Lower leg skin (tissue), 4 donors: ENCODE results near the gene LIPC. TPM values are rescaled to one million over a fixed set of nuclear protein-coding genes. Genes with fewer than 3 reads are reported as not detected.

ENCODE experiments used
- DNase-seq, 2 donors: peaks; one replicate each; pipeline ENCODE4 v3.0.0-alpha.2; 2019; ENCODE audit warnings: low spot score in 2 of 2
- H3K4me3 ChIP-seq: fragments of 200-600 bp; sonication (generic); 2 replicates; pipeline ENCODE4 v1.5.1; 2017; ENCODE audit warnings: mild to moderate bottlenecking, low read depth; ENCODE audit not compliant: poor library complexity, severe bottlenecking
- CTCF ChIP-seq, 3 donors: fragments of 450-650 bp; IDR thresholded peaks; one replicate each; pipeline ENCODE4 v1.5.1; 2016; ENCODE audit warnings: antibody characterized with exemption in 3 of 3, mild to moderate bottlenecking in 3 of 3, moderate library complexity in 2 of 3
- POLR2A ChIP-seq, 2 donors: fragments of 450-650 bp; IDR thresholded peaks; one replicate each; pipeline ENCODE4 v1.6.1; 2016 to 2017; ENCODE audit warnings: antibody characterized with exemption in 2 of 2, mild to moderate bottlenecking in 1 of 2, moderate library complexity in 1 of 2
- WGBS, 2 donors: methylation state at CpG; one replicate each; pipeline ENCODE4 v1.1.5; 2018; 5-methylcytosine and 5-hydroxymethylcytosine counted together
- intact Hi-C: fragments of 100-400 bp; cut with DNase I; formaldehyde crosslinking; loops from one replicate; pipeline ENCODE4 v1.15.0; 2023; ENCODE audit warnings: low total_unique reads
- total RNA-seq, 4 donors: library from RNA; depleted of rRNA; stranded (reverse); fragments of >200 nt; gene quantifications; one replicate each; pipeline ENCODE4 v1.1.0, GENCODE V29; 2016

Gene LIPC
- total RNA-seq, 4 donors from 2014 or later, result 0.13 to 0.71 TPM; not detected in 2

- intact Hi-C loops, result no loop called here
- TF ChIP-seq POLR2A (IDR thresholded peaks at IDR 0.05) (no peak), CTCF (IDR thresholded peaks at IDR 0.05) (no peak)
- WGBS, 2 donors, result 39 to 47% methylated on average over 4 of the region's 4 CpGs
These were observed 45.4 kb downstream of the LIPC start for GRCh38 chr15:58477170-58477569.

GRCh38 chr15:58478035-58478434, 46.2 kb downstream of the LIPC start:
- 96 to 98% methylated on average over 3 of the region's 3 CpGs for WGBS, 2 donors
- intact Hi-C loops, result no loop called here
- no peak for DNase-seq
- no peak for TF ChIP-seq POLR2A (IDR thresholded peaks at IDR 0.05)
- TF ChIP-seq CTCF (IDR thresholded peaks at IDR 0.05), result no peak
- H3K4me3 ChIP-seq, result no peak overlapping the region

More at GRCh38 chr15:58477170-58477569, 45.4 kb downstream of the LIPC start:
- DNase-seq, result no peak
- no peak overlapping the region for H3K4me3 ChIP-seq

DNA sequence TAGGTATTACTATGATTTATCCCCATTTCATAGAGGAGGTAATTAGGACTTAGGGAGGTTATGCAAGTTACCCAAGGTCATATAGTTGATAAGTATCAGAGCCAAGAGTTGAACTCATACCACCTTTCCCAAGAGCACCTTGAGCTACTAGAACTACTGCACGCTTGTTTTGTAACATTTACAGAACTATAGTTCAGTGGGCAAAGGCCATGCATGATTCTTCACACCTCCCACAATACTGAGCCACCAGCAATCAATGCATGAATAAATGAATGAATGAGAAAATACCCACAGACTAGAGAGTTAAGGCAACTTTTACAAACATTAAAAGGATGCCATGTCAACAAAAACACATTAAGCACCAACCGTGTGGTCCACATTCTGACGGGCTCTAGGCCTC, 46.8 kb downstream of the LIPC start:
- TF ChIP-seq POLR2A (IDR thresholded peaks at IDR 0.05) (no peak), CTCF (IDR thresholded peaks at IDR 0.05) (no peak)
- DNase-seq, result no peak
- 94 to 97% methylated on average over 3 of the region's 3 CpGs for WGBS, 2 donors
- intact Hi-C loops, result no loop called here
- no peak overlapping the region for H3K4me3 ChIP-seq

- TF ChIP-seq POLR2A (IDR thresholded peaks at IDR 0.05), result no peak
- TF ChIP-seq CTCF (IDR thresholded peaks at IDR 0.05), result no peak
- H3K4me3 ChIP-seq, result no peak overlapping the region
These were observed 48.1 kb downstream of the LIPC start for GRCh38 chr15:58479941-58480340.

GRCh38 chr15:58483376-58483775, 51.6 kb downstream of the LIPC start:
- intact Hi-C loops, result no loop called here

More at GRCh38 chr15:58479941-58480340, 48.1 kb downstream of the LIPC start:
- 95 to 99% methylated on average over 3 of the region's 3 CpGs for WGBS, 2 donors
- DNase-seq, result no peak
- intact Hi-C loops, result no loop called here

More at GRCh38 chr15:58483376-58483775, 51.6 kb downstream of the LIPC start:
- no peak for DNase-seq
- TF ChIP-seq POLR2A (IDR thresholded peaks at IDR 0.05) (no peak), CTCF (IDR thresholded peaks at IDR 0.05) (no peak)
- no peak overlapping the region for H3K4me3 ChIP-seq
- WGBS, 2 donors, result 52 to 55% methylated on average over 3 of the region's 3 CpGs
